M059J (cell line): ENCODE results near the gene TMBIM1. TPM values are rescaled to one million over a fixed set of nuclear protein-coding genes. Genes with fewer than 3 reads are reported as not detected.

Experiments used
- DNase-seq: peaks from one replicate; pipeline ENCODE4 v3.0.0-alpha.2; 2012; ENCODE audit warnings: low read depth
- total RNA-seq: library from RNA; depleted of rRNA; stranded (reverse); fragments of >200 nt; shearing (Covaris generic); gene quantifications from 2 replicates; pipeline ENCODE4 v1.2.3, GENCODE V29; 2014

Gene TMBIM1
- total RNA-seq, 1 experiment from 2014 or later, result 89.2 TPM

DNA sequence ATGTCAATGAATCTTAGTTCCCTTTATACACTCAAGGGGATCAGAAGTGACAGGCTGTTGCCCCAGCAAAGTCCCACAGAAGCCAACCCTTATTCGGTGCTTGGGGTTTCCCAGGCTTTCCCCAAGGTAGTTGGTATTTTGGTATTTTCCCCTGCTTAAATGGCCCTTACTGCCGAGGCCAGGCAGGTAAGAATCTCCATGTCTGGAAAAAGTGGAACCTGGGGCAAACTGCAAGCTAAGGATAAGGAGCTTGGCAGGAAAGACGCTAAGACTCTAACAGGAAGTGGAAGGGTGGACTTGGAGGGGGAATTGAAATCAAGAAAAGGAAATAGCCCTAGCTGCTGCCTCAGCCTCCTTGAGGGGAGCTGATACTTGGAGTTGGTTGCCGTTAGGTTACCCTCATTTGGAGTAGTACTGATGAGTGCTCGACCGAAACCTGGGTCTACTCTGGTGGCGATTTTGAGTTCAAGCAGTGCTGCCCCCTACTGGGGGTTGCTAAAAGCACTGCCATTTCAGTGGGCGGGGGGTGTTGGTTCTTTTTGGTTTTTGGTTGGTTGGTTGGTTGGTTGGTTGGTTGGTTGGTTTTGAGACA, 34.8 kb downstream of the TMBIM1 start:
- peak; percentile 7 for DNase-seq

DNA sequence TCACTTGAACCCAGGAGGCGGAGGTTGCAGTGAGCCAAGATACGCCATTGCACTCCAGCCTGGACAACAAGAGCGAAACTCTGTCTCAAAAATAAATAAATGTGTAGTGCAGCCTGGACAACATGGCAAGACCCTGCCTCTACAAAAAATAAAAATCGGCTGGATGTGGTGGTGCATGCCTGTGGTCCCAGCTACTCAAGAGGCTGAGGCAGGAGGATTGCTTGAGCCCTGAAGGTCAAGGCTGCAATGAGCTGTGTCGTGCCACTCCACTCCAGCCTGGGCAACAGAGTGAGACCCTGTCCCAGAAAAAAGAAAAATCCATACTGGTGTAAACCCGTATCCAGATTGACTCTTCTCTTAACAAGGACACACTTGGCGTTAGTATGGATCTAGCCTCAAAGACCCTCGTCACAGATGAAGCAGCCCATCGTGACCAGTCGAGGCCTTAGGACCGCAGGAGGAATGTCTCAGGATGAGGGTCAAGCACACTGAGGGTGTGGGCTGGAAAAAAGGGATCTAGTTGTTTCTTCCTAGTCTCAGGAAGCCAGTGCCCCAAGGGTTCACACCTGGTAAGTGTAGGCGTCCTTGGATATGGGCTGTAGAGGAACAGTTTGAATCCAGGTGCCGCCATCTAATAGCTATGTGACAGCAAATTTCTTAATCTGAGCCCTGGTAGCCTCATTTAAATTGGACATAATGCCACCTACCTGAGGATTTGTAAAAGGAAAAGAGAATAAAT, 35.5 kb downstream of the TMBIM1 start:
- no peak for DNase-seq

DNA sequence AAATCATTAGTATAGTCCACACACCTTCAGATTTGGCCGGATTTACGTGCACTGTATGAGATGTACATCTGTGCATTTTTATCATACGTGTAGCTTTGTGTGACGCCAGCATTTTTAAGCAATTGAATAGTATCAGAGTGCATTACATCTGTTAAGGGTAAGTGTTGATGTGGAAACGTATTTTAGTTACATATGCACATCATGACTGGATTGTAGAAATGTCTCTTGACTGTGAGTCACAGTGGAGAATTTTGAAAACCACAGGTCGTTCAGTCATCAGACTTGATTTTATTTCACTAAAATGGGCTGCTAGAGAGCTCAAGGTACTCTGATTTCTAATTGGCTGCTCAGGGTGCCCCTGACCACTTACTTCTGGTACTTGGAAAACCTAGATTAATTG, 36.9 kb downstream of the TMBIM1 start:
- peak; percentile 8 for DNase-seq

DNA sequence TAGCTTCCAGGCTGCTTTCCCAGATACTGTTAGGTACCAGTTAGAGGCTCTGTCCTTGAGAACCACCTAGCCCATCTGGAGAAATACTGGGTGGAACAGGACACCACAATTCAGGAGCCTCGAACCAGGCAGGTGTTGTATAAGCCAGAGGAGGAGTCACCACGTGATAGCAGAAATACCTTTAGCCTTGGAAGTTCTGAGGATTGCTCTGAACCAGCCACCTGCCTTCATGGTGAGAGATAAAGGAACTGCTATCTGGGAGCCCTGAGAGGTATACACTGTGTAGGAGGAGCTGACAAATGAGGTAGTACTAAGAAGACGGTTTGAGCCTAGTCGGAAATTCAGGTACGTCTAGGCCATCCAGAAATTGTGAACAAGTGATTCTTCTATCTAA, 39.1 kb downstream of the TMBIM1 start:
- DNase-seq, result no peak

DNA sequence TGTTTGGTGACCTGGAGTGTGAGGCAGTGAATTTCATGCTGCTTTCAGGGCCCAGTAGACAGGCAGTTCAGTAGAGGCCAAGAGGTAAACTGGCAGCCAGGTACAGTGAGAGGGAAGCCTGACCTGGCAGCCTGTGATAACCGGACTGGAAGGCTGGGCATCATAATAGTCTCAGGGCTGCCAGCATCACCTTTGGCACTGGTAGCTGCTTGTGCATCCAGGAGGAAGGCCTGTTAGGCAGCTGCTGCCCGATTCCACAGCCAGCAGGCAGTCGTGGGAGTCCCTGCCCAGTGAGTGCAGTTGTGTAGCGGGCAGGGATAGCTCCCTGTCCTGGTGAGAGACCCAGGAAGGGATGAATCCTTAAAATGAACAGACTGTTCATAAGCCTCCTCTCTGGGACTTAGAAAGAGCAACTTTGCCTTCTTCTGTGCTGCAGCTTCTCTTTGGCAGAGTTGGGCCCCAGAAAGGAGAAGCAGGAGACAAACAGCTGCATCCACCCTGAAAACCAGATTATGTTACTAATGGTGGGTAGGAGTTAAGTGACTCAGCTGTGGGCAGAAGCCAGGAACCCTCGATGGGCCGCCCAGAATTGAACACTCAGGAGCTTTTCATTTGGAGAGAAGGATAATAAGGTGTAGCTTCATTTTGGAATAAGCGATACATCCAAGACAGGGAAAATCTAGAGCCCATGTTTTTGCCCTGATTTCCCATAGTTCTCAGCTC, 39.6 kb downstream of the TMBIM1 start:
- DNase-seq, result no peak

DNA sequence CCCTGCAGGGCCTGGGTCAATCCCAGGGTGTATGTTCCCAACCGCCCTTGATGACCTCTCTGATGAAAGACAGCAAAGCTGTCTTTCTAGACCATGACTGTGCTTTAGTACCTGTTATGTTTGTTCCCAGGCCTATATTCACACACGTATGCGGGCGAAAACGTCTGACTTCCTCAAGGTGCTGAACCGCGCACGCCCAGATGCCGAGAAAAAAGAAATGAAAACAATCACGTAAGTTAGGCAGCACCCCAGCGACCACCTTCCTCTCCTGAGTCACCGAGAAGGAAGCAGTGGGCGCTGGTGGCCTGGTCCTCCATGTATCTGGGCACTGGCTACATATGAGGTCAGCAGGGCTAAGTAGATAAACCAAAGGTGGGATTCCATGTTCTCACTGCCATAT, 42.6 kb downstream of the TMBIM1 start:
- DNase-seq, result no peak

DNA sequence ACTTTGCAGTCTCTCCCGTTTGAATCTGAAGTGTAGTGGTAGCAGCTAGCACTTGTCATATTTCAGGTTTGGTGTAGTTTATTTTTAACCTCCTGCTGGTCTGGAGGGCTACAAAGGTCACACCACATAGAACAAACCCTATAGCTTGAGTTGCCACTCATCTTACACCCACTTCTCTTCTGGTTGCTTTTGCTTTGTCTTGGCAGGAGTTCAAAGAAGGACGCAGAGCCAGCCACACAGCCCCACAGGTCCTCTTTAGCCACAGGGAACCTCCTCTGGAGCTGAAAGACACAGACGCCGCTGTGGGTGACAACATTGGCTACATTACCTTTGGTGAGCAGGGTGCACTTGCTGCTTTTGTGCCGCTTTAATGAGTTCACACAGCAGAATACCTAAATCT, 47.1 kb downstream of the TMBIM1 start:
- DNase-seq, result no peak

DNA sequence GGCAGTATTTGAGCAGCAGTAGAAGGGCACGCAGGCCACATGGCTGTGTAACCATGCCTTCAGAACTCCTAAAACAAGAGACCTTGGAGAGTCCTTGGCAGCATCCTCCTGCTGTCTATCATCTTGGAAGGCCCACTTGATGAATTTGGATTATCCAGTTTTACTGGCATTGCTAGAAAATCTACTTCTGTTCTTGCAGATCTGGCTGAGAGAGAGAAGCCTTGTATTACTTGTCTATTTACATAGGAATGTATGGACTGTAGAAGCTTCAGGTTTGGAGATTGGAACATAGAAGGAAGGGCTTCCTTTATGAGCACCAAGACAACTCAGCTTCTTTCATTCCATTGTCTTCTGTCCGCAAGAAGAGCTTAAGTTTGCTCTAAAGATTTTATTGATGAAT, 47.6 kb downstream of the TMBIM1 start:
- no peak for DNase-seq

DNA sequence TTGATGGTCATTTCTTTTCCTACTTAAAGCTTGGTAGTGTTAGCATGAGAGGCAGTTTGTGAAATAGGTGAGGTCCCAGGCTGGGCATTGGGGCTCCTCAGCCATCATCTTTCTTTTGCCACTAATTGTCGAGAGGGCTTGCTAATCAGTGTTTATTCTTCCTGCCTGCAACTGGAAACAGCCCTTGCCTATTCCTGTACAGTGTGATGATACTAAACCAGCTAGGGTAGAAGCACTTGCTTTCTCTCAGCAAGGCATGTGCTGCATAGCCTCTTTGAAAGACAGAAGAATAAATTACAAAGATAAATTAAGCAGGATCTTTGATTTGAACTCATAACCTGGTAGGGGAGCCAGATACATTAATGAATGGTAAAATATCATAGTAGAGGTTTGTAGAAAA, 48.1 kb downstream of the TMBIM1 start:
- no peak for DNase-seq

DNA sequence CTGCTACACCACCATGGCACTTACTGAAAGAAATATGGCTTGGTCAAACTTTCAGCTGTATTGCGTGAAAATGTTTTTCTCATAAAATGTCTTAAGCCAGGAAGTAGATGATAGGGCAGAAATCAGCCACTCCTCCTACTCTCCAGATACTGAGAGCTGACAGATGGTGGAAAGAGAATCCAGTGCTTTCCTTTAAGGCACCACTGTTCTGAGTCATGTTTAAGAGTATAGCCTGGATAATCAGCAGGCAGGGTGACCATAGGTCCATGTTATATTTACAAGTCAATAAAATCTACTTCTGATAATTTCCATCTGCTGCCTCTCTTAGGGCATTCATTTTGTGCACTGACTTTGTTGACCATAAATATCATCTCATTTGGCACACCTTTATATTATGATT, 53.4 kb downstream of the TMBIM1 start:
- no peak for DNase-seq

DNA sequence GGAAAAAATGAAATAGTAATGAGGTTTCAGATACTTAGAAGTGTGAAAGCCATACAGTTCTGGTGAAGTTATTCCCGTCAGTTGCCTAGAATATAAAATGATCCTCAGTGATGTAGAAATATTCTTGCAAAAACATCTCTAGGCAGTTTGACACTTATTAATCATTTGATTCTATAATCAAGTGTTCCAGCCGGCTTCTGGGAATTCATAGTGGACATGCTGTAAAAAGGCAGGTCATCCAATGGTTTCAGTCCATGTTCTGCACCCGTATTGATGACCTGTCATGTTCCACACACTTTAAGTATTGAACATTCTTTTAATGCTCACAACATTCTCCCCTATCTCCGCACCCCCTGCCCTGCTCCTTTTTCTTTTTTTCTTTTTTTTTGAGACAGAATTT, 55.5 kb downstream of the TMBIM1 start:
- no peak for DNase-seq

DNA sequence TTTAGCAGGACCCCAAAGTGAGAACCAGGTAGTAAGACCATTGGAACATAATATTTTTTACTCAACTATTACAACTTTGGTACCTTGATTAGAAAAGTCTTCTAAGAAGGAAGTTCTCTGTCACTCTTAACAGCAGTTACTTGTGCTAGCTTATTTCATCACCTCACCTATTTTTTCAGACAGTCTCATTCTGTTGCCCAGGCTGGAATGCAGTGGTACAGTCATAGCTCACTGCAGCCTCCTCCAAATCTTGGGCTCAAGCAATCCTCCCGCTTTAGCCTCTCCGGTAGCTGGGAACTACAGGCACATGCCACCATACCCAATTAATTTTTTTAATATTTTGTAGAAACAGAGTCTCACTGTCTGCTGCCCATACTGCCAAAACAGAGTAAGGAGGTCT, 57.3 kb downstream of the TMBIM1 start:
- no peak for DNase-seq

DNA sequence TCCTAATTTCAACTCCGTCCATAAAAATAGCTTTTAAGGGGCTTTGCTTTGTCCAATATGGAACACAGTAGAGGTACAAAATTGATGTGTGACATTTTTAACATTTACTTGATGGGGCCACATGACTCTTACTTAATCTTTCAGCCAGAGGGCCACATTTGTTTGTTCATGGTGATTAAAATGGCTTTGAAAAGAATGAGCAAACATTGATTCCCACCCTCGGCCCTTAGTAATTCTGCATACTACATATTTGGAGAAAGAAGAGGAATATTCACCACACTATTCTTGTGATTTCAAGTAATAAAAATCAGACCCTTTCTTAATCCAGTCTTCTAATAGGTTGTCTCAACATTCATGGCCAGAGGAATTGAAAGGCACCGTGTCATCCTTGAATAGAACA, 57.8 kb downstream of the TMBIM1 start:
- DNase-seq, result no peak

DNA sequence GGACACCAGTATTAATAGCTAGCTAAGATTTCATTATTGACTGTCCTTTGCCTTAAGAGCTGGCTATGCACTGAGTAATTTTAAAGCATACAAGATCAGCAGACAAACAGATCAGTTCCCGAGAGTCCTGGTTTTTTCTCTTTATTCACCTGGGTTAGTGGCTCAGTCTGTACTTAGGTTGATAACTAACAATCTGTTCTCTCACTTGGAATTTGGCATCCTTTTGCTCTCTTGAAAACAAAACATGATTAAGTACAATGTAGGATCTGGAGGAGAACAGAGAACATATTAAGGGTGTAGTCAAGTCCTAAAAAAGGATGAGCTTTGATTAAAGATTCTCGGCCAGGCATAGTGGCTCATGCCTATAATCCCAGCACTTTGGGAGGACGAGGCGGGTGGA, 58.8 kb downstream of the TMBIM1 start:
- DNase-seq, result no peak

DNA sequence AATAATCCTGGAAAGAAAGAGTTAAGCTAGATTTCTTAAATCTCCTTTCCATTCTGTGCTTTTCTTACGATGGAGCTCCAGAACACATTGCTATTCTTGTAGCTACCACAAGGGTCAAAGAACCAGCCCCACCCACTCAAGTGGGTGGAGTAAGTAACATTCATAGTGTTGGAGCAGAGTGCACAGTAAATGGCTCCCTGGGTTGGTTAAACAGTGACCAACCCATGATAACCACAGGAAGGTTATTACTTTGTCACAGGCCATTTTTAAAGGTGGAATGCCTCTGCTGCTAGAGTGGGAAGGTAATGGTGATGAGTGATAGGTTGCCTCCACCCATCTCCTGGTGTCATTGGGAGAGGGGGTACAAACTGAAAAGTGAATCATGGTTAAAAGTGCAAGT, 61.4 kb downstream of the TMBIM1 start:
- peak; percentile 45 for DNase-seq

DNA sequence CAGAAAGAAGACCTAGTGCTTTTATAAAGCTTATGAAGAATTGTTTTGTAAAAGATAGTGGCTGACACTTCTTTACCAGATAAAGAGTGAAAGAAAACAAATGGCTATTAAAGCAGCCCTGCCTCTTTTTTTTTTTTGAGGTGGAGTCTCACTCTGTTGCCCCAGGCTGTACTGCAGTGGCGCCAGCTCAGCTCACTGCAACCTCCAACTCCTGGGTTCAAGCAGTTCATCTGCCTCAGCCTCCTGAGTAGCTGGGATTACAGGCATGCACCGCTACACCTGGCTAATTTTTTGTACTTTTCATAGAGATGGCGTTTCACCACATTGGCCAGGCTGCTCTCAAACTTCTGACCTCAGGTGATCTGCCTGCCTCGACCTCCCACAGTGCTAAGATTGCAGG, 62.5 kb downstream of the TMBIM1 start:
- DNase-seq, result peak; percentile 86

DNA sequence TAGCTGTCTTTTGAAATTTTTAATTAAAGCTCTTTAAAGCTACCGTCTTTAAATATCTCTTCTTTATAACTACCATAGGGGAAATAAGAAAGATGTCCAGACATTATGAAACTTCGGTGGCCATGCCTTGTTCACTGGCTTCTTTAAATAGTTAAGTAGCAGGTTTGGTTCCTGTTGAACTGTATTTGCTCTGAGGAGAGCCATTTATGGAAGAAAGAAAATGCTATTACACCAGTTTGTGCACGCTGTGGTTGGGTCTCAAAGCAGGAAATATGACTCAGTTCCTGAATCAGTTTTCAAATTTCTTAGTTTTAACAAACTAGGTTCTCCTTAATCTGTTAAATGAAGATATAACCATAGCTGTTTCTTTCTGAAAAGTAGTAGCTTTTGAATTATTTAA, 63.1 kb downstream of the TMBIM1 start:
- DNase-seq, result peak; percentile 88

DNA sequence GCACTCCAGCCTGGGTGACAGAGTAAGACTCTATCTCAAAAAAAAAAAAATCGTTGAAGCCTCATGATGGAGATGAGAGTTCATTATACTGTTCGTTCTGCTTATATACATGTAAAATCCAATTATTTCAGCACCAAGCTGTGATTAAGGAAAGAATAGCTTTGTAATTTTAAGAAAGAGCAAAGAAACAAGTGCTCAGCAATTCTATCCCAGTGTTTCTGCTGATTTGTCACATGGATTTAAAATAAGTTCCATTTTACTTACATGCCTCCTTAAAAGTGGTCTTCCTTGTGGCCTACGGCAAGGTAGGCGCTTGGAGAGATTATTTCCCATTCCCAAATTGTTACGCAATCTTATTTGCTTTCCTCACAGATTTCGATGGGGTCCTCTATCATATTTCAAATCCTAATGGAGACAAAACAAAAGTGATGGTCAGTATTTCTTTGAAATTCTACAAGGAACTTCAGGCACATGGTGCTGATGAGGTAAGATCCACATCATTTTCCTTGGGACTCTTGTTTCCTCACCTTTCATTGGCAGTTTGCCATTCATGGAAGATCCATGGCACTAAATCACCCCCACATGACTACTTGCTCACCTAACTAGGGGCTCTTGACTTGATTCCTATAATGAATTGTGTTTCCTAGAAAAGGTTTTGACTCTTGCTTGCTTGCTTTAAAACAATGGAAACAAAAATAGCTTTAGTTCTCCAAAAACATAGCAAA, 63.8 kb downstream of the TMBIM1 start:
- peak; percentile 61 for DNase-seq

DNA sequence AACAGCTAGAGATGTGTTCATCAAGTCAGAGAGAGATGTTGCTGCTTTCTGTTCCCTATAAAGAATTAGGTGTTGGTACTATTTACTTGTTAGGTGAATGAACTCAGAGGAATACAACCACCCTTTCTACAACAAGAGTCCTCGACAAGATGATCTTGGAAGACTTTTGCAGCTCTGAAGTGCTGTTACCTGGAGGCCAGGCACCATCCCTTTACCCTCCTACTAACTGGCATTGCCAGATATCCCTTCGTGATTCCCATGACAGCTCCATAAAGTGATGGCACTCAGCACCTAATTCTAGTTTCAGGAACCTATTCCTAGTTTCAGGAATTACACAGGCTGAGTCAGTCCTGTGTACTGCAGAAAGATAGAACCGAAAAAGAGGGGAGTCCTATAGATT, 65.4 kb downstream of the TMBIM1 start:
- DNase-seq, result no peak
